Stimulated activated CD4-positive, alpha-beta T cell treated with anti-CD3 and anti-CD28 coated beads, Interleukin-12 subunit alpha, Interleukin-12 subunit beta, amount 100 ng/mL, for 24 hours (primary cell): ENCODE measurements around the gene PRICKLE2.

Experiments
- DNase-seq, 2 experiments: peaks; one replicate each; pipeline ENCODE4 v3.0.0-alpha.2; 2020; ENCODE audit warnings: low read depth in 2 of 2

The PRICKLE2 gene

DNA sequence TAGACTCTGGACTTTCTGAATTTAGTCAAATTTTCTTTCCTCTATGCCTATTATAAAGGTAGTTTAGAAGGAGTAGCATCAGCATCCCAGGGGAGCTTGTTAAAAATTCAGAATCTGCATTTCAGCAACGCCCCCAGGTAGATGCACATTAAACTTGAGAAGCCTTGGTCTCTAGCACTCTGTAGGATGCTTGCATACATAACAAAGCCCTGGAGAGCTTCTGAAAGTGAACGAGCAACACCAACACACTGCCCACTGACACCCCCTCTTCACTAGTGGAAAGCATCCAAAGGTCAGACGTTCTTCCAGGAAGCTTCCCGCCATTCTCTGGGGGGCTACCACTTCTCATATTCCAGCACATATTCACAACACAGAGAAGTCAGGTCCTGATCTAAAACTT, 6.5 kb downstream of the PRICKLE2 start:
- no peak for DNase-seq

DNA sequence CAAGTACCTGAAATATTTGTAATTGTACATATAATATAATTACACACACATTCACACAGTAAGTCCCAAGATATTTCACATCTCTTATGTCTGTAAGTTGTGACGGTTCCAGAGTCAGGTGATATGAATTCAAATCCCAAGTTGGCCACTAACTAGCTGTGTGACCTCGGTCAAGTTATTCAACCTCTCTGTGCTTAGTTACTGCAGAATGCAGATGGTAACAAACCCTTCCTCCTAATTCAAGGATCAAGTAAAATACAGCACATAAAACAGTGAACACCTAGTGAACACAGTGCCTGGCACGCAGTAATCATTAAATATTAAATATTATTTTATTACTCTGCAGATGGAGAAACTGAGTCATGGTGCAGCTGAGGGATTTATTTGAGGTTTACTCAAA, 6.9 kb downstream of the PRICKLE2 start:
- no peak for DNase-seq

DNA sequence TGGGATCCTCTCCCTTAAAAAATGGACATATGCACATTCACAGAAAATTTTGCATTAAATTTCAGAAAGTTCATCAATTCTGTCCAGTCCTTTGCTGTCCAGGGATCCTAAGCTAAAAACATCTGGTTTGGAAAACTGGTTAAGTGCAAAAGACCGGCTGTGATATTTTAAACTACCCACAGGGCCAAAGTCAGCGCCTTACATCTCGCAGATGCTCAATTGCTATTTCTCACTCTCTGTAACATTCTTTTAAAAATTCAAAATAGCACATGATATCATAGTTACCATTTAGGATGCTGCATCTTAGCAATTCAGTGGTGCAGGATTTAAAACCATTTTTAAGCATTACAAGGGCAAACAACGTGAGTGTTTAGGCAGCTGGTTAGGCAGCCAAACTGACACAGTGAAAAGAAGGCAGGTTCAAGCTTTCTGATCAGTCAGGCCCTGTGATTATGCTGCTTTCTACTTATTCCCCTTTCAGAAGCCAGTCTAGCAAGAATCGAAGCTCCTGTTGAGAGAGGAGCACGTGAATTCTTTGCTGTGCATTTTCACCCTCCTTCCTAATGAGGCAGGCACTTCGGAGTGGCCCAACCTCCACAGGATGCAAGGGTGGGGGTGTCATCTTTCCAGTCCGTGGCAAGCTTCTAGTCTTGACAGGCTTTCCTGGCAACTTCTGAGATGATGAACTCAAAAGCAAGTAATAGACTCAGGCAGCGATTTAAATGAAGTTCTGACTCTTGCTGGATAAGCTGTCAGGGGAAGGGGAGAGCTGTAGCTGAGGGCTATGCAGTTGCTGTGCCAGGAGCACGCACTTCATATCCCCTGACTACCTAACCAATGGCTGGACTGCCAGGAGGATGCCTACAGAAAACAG, 8.8 kb downstream of the PRICKLE2 start:
- no peak for DNase-seq

- DNase-seq: no peak
Observed at GRCh38 chr3:64215559-64215958, 9.7 kb downstream of the PRICKLE2 start.

DNA sequence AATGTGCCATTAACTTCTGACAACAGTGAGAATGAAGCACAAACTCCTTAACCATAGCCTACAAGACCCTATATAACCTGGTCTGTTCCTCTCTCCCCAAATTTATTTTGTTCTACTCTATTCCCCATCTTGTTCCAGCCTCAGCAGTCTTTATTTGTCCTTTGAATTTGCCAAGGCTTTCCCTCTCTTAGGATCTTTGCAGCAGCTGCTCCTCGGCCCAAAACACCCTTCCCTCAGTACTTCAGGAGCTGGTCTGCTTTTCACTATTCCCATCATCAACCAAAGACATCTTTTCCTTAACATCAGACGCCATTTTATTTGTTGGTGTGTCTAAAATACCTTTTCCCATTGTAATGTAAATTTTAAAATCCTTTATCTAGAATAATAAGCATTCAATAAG, 10.2 kb downstream of the PRICKLE2 start:
- DNase-seq: no peak

DNA sequence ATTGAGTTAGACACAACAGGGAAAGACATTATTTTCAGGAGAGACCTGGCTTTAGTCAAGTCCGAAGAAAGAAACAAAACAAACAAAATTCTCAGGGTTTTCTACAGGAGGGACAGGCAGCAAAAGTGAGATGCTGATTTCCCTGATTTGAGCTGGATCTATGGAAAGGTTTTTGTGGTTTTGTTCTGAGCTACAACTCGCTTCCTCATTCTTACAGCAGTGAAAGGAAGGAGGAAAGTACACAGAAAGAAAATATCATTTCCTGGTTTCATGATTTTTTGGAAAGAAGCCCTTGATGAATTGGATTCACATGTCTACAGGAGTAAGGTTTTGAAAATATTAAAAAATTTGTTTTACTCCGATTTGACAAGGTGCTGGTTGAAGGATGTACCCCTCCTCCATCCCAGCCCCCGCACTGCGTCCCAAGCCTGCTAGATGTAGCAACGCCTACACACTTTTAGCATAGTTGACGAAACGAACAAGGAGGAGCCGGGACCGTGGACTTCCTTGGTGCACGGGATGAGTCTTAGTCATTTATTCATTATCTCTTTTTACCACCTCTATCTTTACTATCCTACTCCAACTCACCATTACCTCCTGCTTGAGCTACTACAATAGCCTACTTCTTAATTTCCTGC, 10.8 kb downstream of the PRICKLE2 start:
- no peak for DNase-seq

DNA sequence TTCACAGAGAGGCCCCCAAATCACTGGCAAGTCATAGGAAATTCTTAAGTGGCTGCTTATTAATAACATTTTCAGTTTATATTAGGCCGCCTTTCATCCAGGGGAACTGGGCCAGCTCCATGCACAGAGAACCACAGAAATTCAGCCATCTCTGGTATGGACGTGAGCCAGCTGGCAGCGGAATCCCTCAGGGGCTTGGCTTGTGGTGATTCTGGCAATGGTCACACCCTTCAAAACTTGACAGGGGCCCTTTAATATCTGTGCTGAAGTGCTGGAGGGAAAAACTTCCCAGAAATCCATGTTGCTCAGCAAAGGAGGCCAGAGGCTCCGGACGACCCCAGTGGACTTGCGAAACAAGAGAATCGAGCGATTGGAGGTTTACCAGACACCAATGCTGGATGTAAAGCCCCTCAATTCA, 11.3 kb downstream of the PRICKLE2 start:
- DNase-seq: no peak

GRCh38 chr3:64213224-64213878, 11.9 kb downstream of the PRICKLE2 start:
- no peak for DNase-seq

DNA sequence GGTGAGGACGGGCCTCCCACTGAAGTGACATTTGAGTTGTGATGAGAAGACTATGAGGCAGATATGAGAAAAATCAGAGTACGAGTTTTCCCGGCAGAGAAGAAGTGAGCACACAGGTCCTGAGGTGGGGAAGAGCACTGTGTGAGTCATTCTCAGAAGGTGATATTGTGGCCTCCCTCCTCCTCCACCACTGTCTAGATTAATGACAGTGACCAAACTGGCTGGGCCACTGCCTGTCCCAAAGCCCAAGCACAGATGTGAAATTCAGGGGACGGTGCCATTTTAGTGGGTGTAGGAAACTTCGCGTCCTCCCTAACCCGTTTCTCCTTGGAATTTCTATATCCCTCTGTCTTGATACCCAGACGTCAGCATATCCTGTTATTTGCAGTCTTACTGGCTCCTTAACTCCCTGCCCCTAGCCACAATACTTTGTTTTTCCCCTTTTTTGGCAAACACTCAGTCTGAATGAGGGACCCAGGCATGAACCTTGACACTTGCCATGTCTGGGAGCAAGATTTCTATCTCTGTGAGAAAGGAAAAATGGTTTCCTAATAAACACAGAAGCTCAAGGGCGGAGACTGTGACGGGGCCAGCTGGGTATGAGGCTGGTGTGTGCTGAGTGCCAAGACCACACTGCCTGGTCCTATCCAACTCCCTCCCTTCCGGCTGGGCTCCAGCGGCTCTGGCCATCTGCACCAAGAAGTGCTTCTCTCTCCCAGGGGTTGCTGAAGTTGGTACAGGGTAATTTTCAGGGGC, 15.2 kb downstream of the PRICKLE2 start:
- DNase-seq: no peak

DNA sequence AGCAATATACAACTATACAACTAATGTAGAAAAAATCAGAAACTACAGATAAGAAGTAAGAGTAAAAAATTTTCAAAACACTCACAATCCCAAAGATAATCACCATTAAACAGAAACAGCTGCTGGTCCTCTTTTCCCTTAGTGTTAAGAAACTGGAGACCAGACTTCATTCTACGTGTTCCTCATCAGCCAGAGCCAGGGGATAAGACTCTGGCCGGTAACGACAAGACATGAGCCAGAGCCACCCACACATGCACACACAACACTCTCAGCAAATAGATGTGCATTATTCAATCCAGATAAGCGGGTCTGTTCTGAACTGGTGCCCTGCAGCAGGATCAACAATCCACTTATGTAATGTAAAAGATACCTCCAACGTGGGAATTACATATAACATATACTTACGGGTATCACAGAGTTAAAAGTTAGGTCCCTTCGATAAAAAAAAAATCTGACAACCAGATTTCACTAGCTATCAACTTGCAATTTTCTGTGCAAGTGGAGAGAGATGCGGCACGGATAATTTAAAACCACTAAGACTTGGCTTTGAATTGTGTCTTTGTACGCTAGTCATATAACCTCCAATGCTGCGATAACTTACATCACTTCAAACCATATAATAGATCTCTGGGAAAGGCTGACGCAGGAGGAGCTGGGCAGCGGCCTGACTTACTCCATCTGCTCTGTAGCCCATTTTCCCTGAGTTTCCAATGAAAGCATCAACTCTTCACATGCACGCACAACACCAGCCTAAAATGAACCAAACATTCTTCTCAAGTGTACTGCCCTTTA, 17.8 kb downstream of the PRICKLE2 start:
- no peak for DNase-seq

DNA sequence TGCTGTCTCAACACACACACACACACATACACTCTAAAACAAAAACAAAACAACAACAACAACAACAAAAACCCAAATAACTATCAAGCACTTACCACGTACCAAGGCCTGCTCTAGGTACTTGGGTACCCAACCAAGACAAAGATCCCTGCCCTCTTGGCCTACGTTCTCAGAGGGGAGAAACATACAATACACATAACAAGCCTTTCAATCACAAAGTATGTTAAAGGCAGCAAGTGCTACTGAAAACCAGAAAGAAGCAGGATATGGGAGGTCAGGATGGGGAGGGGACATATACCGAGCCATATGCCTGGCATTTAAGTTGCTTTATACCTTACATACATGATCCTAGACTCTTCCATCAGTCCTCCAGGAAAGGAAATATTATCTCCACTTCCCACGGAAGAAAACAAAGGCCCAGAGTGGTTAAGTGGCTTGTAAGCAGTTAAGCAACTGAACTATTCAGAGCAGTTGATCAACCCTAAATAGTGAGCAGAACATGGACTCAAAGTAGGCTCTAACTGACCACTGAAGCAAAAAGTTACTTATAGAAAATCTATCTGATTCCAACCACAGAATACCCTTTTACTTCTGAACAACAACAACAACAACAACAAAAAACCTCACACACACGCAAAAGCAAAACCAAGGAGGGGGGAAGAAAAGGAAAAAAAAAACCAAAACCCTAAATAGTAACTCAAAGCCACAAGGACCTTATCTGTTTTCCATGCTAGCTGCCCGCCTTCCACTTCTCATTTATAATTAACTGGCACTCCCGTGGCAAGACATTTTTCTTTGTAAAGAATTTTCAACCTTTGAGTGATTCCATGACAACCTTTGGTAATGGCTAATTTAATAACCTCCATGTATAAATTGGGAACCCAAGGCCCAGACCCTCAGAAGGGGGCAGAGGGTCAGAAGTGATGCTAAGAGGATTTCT, 21.0 kb downstream of the PRICKLE2 start:
- DNase-seq: no peak

DNA sequence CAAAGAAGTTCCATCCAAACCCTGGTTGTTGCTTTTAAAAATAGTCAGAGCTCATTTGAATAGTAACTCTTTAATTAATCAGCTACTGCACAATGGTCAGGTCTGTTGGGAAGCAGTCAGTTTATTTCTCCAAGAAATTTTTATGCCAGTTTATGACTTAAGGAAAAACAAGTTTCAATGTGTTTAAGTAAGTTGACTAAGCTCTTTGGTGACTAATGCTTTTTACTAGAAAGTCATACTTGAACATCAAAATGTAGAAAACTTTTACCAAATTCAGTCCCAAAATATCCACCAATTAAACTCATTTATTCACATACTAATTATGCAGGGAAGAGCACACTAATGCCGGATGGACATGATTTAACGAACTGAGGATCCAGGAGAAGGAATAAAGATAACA, 22.1 kb downstream of the PRICKLE2 start:
- no peak for DNase-seq

GRCh38 chr3:64199932-64200331, 25.3 kb downstream of the PRICKLE2 start:
- DNase-seq: no peak

DNA sequence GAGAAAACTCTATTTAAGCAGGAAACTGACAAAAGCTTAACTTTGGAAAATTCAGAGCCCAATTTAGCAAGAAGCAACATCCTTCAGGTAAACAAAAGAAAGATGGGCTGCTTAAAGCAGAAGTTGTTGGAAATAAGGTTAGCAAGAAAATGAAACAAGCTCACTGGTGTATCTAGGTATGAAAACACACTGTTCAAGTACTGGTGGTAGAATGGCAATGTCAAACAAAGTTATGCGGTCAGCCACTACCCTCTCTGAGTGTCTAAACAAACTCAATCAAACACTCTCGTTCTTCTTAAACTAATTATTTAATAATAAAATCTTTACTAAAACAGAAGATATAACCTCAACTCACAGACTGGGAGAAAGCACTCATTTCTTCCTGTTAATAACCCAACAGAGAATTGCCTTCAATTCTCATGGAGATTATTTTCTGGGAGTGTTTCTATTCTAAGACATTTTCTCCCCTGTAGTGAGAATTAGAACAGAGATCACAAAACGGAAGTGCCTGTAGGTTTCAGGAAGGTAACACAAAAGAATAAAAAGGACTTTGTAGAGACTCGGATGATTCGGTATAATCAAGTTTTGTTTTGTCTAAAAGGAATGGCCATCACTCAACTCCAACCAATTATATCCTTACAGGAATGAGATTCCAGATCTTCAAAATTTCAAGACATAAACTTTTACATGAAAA, 28.9 kb downstream of the PRICKLE2 start:
- no peak for DNase-seq

DNA sequence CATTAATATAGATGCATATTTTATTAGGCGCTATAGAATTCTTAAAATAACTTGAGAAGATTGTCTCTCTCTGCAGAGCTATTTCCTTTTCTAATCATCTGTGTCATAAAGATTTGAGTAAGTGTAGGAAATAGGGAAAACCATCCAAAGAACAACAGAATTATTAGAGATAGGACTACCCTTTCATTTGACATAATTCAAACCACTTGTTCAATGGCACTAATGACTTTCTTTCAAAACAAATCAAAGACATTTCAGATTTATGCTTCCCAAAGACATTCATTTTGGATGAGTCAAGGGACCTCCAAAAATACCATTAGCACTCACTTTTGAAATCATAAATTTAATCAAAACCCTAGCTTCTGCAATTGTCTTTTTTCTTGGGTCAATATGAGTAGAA, 29.5 kb downstream of the PRICKLE2 start:
- no peak for DNase-seq

GRCh38 chr3:64191822-64192221, 33.4 kb downstream of the PRICKLE2 start:
- DNase-seq: no peak

DNA sequence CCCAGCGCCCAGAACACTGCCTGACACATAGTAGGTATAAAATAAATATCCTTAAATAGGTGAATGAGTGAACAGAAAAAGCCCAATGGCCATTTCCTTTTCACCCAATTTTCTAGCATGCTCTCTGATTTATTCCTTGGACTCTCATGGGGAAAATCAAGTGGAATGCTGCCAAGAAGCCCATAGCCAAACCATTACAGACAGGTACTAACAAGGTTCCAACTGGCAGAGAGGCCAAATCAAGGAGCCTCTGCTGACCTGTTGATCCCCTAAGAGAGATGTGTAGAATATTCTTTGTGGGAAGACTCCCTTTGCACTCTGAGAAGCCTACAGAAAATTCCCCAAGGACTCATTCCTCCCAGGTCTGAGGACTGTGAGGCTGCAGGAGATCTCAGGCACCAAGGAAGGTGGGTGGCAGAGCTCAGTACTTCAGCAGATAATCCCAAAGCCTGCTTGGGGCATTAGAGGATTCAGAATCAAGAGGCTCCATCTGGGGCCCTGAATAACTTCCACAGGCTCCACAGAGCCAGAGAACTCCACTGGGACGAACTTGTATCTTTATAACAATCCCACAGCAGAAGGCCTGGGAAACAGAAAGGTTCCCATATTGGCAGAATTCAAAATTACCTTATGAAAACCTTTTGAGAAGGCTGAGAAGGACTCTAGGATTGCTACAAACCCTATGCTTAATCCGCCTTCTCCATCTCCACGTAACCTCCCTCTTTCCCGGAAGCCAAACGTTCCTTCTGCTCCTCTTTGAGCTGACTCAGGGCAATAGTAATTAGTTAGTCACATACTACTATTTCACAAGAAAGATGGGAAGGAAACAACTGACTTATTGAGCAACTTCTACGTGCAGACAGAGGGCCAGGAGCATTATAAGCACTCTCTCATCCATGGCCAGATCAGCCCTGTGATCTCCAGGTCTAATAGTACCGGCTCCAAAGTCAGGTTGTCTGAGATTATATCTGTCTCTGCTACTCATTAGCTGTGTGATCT, 34.5 kb downstream of the PRICKLE2 start:
- no peak for DNase-seq
